Fibroblast of skin of right quadriceps (primary cell): ENCODE data around the gene CHSY1.
"Not testable (repeated sequence)": the region's sequence is repeated elsewhere in the genome, so short reads cannot be mapped to it uniquely, and the experiment has no call there.

Experiments used
- DNase-seq: peaks from one replicate; pipeline ENCODE4 v3.0.0-alpha.2; 2013

The CHSY1 gene

GRCh38 chr15:101251830-101252820 lies at the start of gene CHSY1:
Gene CHSY1, minus strand, starts transcription at chr15:101252048. Its CDS starts 592 bp downstream, at chr15:101251456.
- DNase-seq = peak; percentile 94

GRCh38 chr15:101296418-101297405 lies 44.9 kb upstream of the CHSY1 start:
- peak; percentile 42 for DNase-seq

GRCh38 chr15:101295607-101296161 lies 43.8 kb upstream of the CHSY1 start:
- peak; percentile 78 for DNase-seq

- DNase-seq = peak; percentile 95
These were observed 43.1 kb upstream of the CHSY1 start, which contains the start of gene SNRPA1 for GRCh38 chr15:101294731-101295606. Gene SNRPA1, minus strand, starts transcription at chr15:101295248. Its CDS starts 70 bp downstream, at chr15:101295178.

GRCh38 chr15:101293122-101293521 lies 41.3 kb upstream of the CHSY1 start:
- DNase-seq = no peak

- peak; percentile 46 for DNase-seq
These were observed 37.2 kb upstream of the CHSY1 start for GRCh38 chr15:101288905-101289513.

GRCh38 chr15:101287342-101287741 lies 35.5 kb upstream of the CHSY1 start:
- DNase-seq = not testable (repeated sequence)

- no peak for DNase-seq
These were observed 34.7 kb upstream of the CHSY1 start for GRCh38 chr15:101286471-101287114.

GRCh38 chr15:101283931-101284330 lies 32.1 kb upstream of the CHSY1 start:
- no peak for DNase-seq

- no peak for DNase-seq
These were observed 28.2 kb upstream of the CHSY1 start for GRCh38 chr15:101280007-101280406.

- no peak for DNase-seq
These were observed 26.2 kb upstream of the CHSY1 start for GRCh38 chr15:101277943-101278564.

- peak; percentile 89 for DNase-seq
These were observed 25.4 kb upstream of the CHSY1 start, which contains the start of gene SELENOS for GRCh38 chr15:101277038-101277822. Gene SELENOS, minus strand, starts transcription at chr15:101277485. Its CDS starts 68 bp downstream, at chr15:101277417.

- DNase-seq = peak; percentile 34
These were observed 24.7 kb upstream of the CHSY1 start for GRCh38 chr15:101276501-101277037.

GRCh38 chr15:101275018-101275417 lies 23.2 kb upstream of the CHSY1 start:
- no peak for DNase-seq

- no peak for DNase-seq
These were observed 21.7 kb upstream of the CHSY1 start for GRCh38 chr15:101273534-101273933.

GRCh38 chr15:101272584-101272983 lies 20.7 kb upstream of the CHSY1 start:
- no peak for DNase-seq

GRCh38 chr15:101269479-101270223 lies 17.8 kb upstream of the CHSY1 start:
- DNase-seq = no peak
